Thoracic aorta (tissue), 2 donors: ENCODE results near the gene CYP4B1. TPM values are rescaled to one million over a fixed set of nuclear protein-coding genes. Genes with fewer than 3 reads are reported as not detected.
"Not testable (repeated sequence)": the region's sequence is repeated elsewhere in the genome, so short reads cannot be mapped to it uniquely, and the experiment has no call there.

Experiments
- ATAC-seq: fragments of 150-250 bp; one replicate; pipeline ENCODE4 v1.8.0; 2017; ENCODE audit warnings: low read depth; ENCODE audit not compliant: insufficient number of reproducible peaks, low FRiP score
- DNase-seq: peaks from one replicate; pipeline ENCODE4 v3.0.0-alpha.2; 2020; ENCODE audit warnings: low spot score
- H3K27ac ChIP-seq, 2 donors: fragments of 200-600 bp; sonication (generic); 1 replicate in 1 of 2; 2 replicates in 1 of 2; pipeline ENCODE4 v1.5.1; 2016; ENCODE audit warnings: mild to moderate bottlenecking in 2 of 2, moderate library complexity in 2 of 2
- H3K27me3 ChIP-seq: fragments of 200-600 bp; sonication (generic); replicated peaks from 2 replicates; pipeline ENCODE4 v1.6.0; 2016; ENCODE audit warnings: mild to moderate bottlenecking; ENCODE audit not compliant: insufficient read depth
- H3K36me3 ChIP-seq: fragments of 200-600 bp; sonication (generic); one replicate; pipeline ENCODE4 v1.5.1; 2016
- H3K4me1 ChIP-seq, 2 donors: fragments of 200-600 bp; sonication (generic); 1 replicate in 1 of 2; 2 replicates in 1 of 2; pipeline versions ENCODE4 v1.5.1 to v1.6.0; 2016; ENCODE audit warnings: low read depth in 2 of 2, mild to moderate bottlenecking in 1 of 2; ENCODE audit not compliant: control insufficient read depth in 1 of 2
- H3K4me3 ChIP-seq: fragments of 200-600 bp; sonication (generic); 2 replicates; pipeline ENCODE4 v1.5.1; 2016; ENCODE audit warnings: mild to moderate bottlenecking
- H3K9me3 ChIP-seq: fragments of 200-600 bp; sonication (generic); 2 replicates; pipeline ENCODE4 v1.5.1; 2016
- CTCF ChIP-seq: fragments of 200-600 bp; sonication (generic); IDR thresholded peaks from one replicate; pipeline ENCODE4 v1.5.1; 2019; ENCODE audit warnings: antibody characterized with exemption
- total RNA-seq, 2 donors: library from RNA; depleted of rRNA; stranded (reverse); fragments of >200 nt; gene quantifications; one replicate each; pipeline versions ENCODE4 v1.1.0 to v1.2.3, GENCODE V29; 2016

CYP4B1 gene
- total RNA-seq, 2 donors from 2014 or later: 57.9 to 117 TPM

- DNase-seq (no peak), ATAC-seq (no peak)
- H3K9me3 ChIP-seq: no peaks in the 10 kb centered on the region
- no peak overlapping the region for H3K4me3 ChIP-seq
- no peak overlapping the region for H3K27ac ChIP-seq
- no peak for TF ChIP-seq CTCF
- H3K4me1 ChIP-seq: no peaks in the 10 kb centered on the region
- H3K27me3 ChIP-seq: no peaks in the 10 kb centered on the region
- no peaks in the 10 kb centered on the region for H3K36me3 ChIP-seq
Observed at GRCh38 chr1:46822248-46822826, 23.5 kb downstream of the CYP4B1 start.

GRCh38 chr1:46823151-46823550 lies 24.3 kb downstream of the CYP4B1 start:
- ATAC-seq (no peak), DNase-seq (no peak)
- no peak for TF ChIP-seq CTCF
- no peaks in the 10 kb centered on the region for H3K4me1 ChIP-seq
- no peak overlapping the region for H3K4me3 ChIP-seq
- H3K27ac ChIP-seq: no peak overlapping the region
- H3K27me3 ChIP-seq: no peaks in the 10 kb centered on the region
- no peaks in the 10 kb centered on the region for H3K36me3 ChIP-seq
- no peaks in the 10 kb centered on the region for H3K9me3 ChIP-seq

- H3K9me3 ChIP-seq, H3K27me3 ChIP-seq, H3K27ac ChIP-seq, H3K4me3 ChIP-seq, H3K36me3 ChIP-seq, H3K4me1 ChIP-seq, DNase-seq, ATAC-seq: not testable (repeated sequence)
Observed at GRCh38 chr1:46826892-46827291, 28.0 kb downstream of the CYP4B1 start.

GRCh38 chr1:46830665-46831322 lies 31.9 kb downstream of the CYP4B1 start:
- Histone ChIP-seq H3K27ac (no peak overlapping the region), H3K4me3 (no peak overlapping the region), H3K27me3 (no peaks in the 10 kb centered on the region), H3K4me1 (no peaks in the 10 kb centered on the region), H3K36me3 (no peaks in the 10 kb centered on the region), H3K9me3 (no peaks in the 10 kb centered on the region)
- TF ChIP-seq CTCF: no peak
- no peak for ATAC-seq
- DNase-seq: no peak

GRCh38 chr1:46835469-46835868 lies 36.6 kb downstream of the CYP4B1 start:
- H3K4me3 ChIP-seq, H3K36me3 ChIP-seq, DNase-seq, H3K9me3 ChIP-seq, H3K27ac ChIP-seq, H3K4me1 ChIP-seq, ATAC-seq, H3K27me3 ChIP-seq: not testable (repeated sequence)

GRCh38 chr1:46846386-46846785 lies 47.5 kb downstream of the CYP4B1 start:
- H3K4me1 ChIP-seq, H3K27ac ChIP-seq, ATAC-seq, H3K36me3 ChIP-seq, DNase-seq, H3K9me3 ChIP-seq, H3K27me3 ChIP-seq, H3K4me3 ChIP-seq: not testable (repeated sequence)

GRCh38 chr1:46857660-46858065 lies 58.8 kb downstream of the CYP4B1 start:
- not testable (repeated sequence) for H3K27me3 ChIP-seq, H3K9me3 ChIP-seq, H3K4me1 ChIP-seq, H3K36me3 ChIP-seq, ATAC-seq, H3K27ac ChIP-seq, H3K4me3 ChIP-seq, DNase-seq
